ENCODE measurements around the gene HMGN5.

- no peak for TF ChIP-seq CTCF (IDR thresholded peaks at IDR 0.05)
- no peak for TF ChIP-seq POLR2A (IDR thresholded peaks at IDR 0.05)
Measured at GRCh38 chrX:81168391-81168790, 33.3 kb downstream of the HMGN5 start.
